H1 (cell line): ENCODE results near the gene BRD4. TPM values are rescaled to one million over a fixed set of nuclear protein-coding genes. Genes with fewer than 3 reads are reported as not detected.
A peak's percentile ranks its signal among the peaks of the same experiment; 100 is the strongest.

Experiments
- CTCF ChIA-PET: fragments of 300-600 bp; sonication (Branson Sonifier 250); formaldehyde crosslinking; loops from one replicate; lab custom pipeline; 2021; ENCODE audit not compliant: partially characterized antibody; lab: Charles Lee
- POLR2A ChIA-PET: fragments of 300-600 bp; sonication (Branson Sonifier 250); formaldehyde crosslinking; loops from one replicate; lab custom pipeline; 2021; ENCODE audit warnings: inconsistent platforms; ENCODE audit not compliant: partially characterized antibody; lab: Charles Lee
- DNase-seq, 2 experiments: peaks; one replicate each; pipeline versions ENCODE4 v3.0.0 to v3.0.0-alpha.2; 2010 to 2022; ENCODE audit warnings: low spot score in 2 of 2, low read depth in 1 of 2, mixed read lengths in 1 of 2
- FAIRE-seq: peaks from 2 replicates; lab custom pipeline; 2011; peaks lifted over from hg19 to GRCh38; lab: Jason Lieb, UNC
- H2AFZ ChIP-seq: 2 replicates; pipeline ENCODE4 v1.8.1; 2012; ENCODE audit warnings: low read length, inconsistent platforms
- H2AK5ac ChIP-seq: 2 replicates; pipeline ENCODE4 v1.6.1; 2013; ENCODE audit warnings: low read depth, low read length
- H2BK120ac ChIP-seq: replicated peaks from 2 replicates; pipeline ENCODE3; 2013; ENCODE audit warnings: low read depth, low read length, inconsistent platforms
- H2BK12ac ChIP-seq: 2 replicates; pipeline ENCODE4 v1.6.1; 2013; ENCODE audit warnings: low read depth, low read length
- H2BK15ac ChIP-seq: 2 replicates; pipeline ENCODE4 v1.6.1; 2013; ENCODE audit warnings: low read length
- H2BK20ac ChIP-seq: 2 replicates; pipeline ENCODE4 v1.6.1; 2013; ENCODE audit warnings: low read length
- H2BK5ac ChIP-seq: 2 replicates; pipeline ENCODE4 v1.6.1; 2013; ENCODE audit warnings: low read depth, low read length
- H3K14ac ChIP-seq: 2 replicates; pipeline ENCODE4 v1.6.1; 2013; ENCODE audit warnings: inconsistent platforms; ENCODE audit not compliant: insufficient read length
- H3K18ac ChIP-seq: 2 replicates; pipeline ENCODE4 v1.6.1; 2013; ENCODE audit warnings: low read length; ENCODE audit errors: extremely low read depth
- H3K23ac ChIP-seq: 2 replicates; pipeline ENCODE4 v1.6.1; 2013; ENCODE audit warnings: inconsistent platforms; ENCODE audit not compliant: insufficient read length
- H3K23me2 ChIP-seq: 2 replicates; pipeline ENCODE4 v1.6.1; 2013; ENCODE audit warnings: low read depth, low read length
- H3K27ac ChIP-seq: 2 replicates; pipeline ENCODE4 v1.6.1; 2011; ENCODE audit warnings: low read depth, low read length, inconsistent platforms
- H3K27me3 ChIP-seq, 4 experiments: replicated peaks in 1 of 4; 1 replicate in 1 of 4; 2 replicates in 3 of 4; pipeline versions ENCODE4 v1.6.1 to v1.8.1; 2011 to 2013; ENCODE audit warnings: low read length in 3 of 4, mild to moderate bottlenecking in 3 of 4, inconsistent platforms in 2 of 4, mixed read lengths in 2 of 4, moderate library complexity in 1 of 4; ENCODE audit not compliant: control insufficient read depth in 3 of 4, insufficient read depth in 3 of 4; ENCODE audit errors: extremely low read depth in 1 of 4
- H3K36me3 ChIP-seq, 4 experiments: 2 replicates each; pipeline versions ENCODE4 v1.6.1 to v1.8.1; 2011 to 2013; ENCODE audit warnings: mild to moderate bottlenecking in 4 of 4, low read length in 3 of 4, moderate library complexity in 2 of 4, control low read depth in 1 of 4, inconsistent platforms in 1 of 4; ENCODE audit not compliant: insufficient read depth in 4 of 4, control insufficient read depth in 2 of 4
- H3K4ac ChIP-seq: replicated peaks from 2 replicates; pipeline ENCODE3; 2013; ENCODE audit warnings: low read length, low read depth, mixed read lengths, inconsistent platforms; ENCODE audit not compliant: insufficient read length
- H3K4me1 ChIP-seq, 4 experiments: replicated peaks in 1 of 4; 1 replicate in 1 of 4; 2 replicates in 3 of 4; pipeline versions ENCODE4 v1.6.1 to v1.8.1; 2011 to 2013; ENCODE audit warnings: low read length in 3 of 4, inconsistent platforms in 2 of 4, mixed read lengths in 1 of 4; ENCODE audit not compliant: insufficient read depth in 4 of 4, control insufficient read depth in 3 of 4
- H3K4me2 ChIP-seq, 2 experiments: 2 replicates each; pipeline versions ENCODE4 v1.6.1 to v1.8.1; 2011 to 2013; ENCODE audit warnings: low read depth in 2 of 2, low read length in 2 of 2, control low read depth in 1 of 2, inconsistent platforms in 1 of 2, mild to moderate bottlenecking in 1 of 2; ENCODE audit not compliant: insufficient read depth in 1 of 2
- H3K4me3 ChIP-seq, 4 experiments: fragments of 200-600, 300-600 bp in 1 of 4; sonication (generic), shearing (Covaris generic), sonication (Bioruptor Twin) in 1 of 4; 2 replicates each; pipeline versions ENCODE4 v1.5.1 to v1.8.1; 2011 to 2016; ENCODE audit warnings: low read length in 4 of 4, low read depth in 3 of 4, control low read depth in 2 of 4, inconsistent platforms in 2 of 4, mild to moderate bottlenecking in 2 of 4, mixed read lengths in 1 of 4, moderate library complexity in 1 of 4; ENCODE audit not compliant: insufficient read depth in 2 of 4; ENCODE audit errors: extremely low read depth in 1 of 4
- H3K56ac ChIP-seq: replicated peaks from 2 replicates; pipeline ENCODE3; 2013; ENCODE audit warnings: low read depth, mild to moderate bottlenecking, mixed read lengths, low read length, inconsistent platforms; ENCODE audit not compliant: insufficient read length
- H3K79me1 ChIP-seq: 2 replicates; pipeline ENCODE4 v1.6.1; 2013; ENCODE audit warnings: low read depth, low read length, control low read depth
- H3K79me2 ChIP-seq, 2 experiments: 2 replicates each; pipeline versions ENCODE4 v1.6.1 to v1.8.1; 2012 to 2013; ENCODE audit warnings: low read length in 2 of 2, mild to moderate bottlenecking in 2 of 2, inconsistent platforms in 1 of 2; ENCODE audit not compliant: insufficient read depth in 2 of 2, control insufficient read depth in 1 of 2
- H3K9ac ChIP-seq, 4 experiments: replicated peaks in 1 of 4; 1 replicate in 1 of 4; 2 replicates in 3 of 4; pipeline versions ENCODE4 v1.6.1 to v1.8.1; 2011 to 2013; ENCODE audit warnings: low read depth in 3 of 4, low read length in 3 of 4, control low read depth in 2 of 4, mild to moderate bottlenecking in 2 of 4, moderate library complexity in 2 of 4, inconsistent platforms in 1 of 4; ENCODE audit errors: extremely low read depth in 1 of 4
- H3K9me3 ChIP-seq, 2 experiments: 2 replicates each; pipeline versions ENCODE4 v1.6.1 to v1.8.1; 2012 to 2013; ENCODE audit warnings: mild to moderate bottlenecking in 2 of 2, moderate library complexity in 2 of 2, control low read depth in 1 of 2, inconsistent platforms in 1 of 2, low read depth in 1 of 2, low read length in 1 of 2, mixed read lengths in 1 of 2; ENCODE audit not compliant: insufficient read depth in 2 of 2
- H4K20me1 ChIP-seq, 2 experiments: replicated peaks in 1 of 2; 2 replicates each; pipeline versions ENCODE3 to v1.8.1; 2011 to 2013; ENCODE audit warnings: inconsistent platforms in 2 of 2, low read length in 2 of 2, mild to moderate bottlenecking in 1 of 2; ENCODE audit not compliant: insufficient read depth in 2 of 2, control insufficient read depth in 1 of 2
- H4K5ac ChIP-seq: 2 replicates; pipeline ENCODE4 v1.6.1; 2013; ENCODE audit warnings: low read length, low read depth, mixed read lengths, inconsistent platforms; ENCODE audit not compliant: insufficient read length
- H4K8ac ChIP-seq: 2 replicates; pipeline ENCODE4 v1.8.0; 2013; ENCODE audit warnings: mild to moderate bottlenecking, moderate library complexity, low read length, inconsistent platforms; ENCODE audit not compliant: insufficient read depth; ENCODE audit errors: extremely low read depth
- H4K91ac ChIP-seq: replicated peaks from 2 replicates; pipeline ENCODE3; 2013; ENCODE audit warnings: low read length, mixed read lengths, inconsistent platforms; ENCODE audit not compliant: insufficient read length
- KDM1A ChIP-seq: fragments of 200-600, 300-600 bp; sonication (generic); IDR thresholded peaks from 2 replicates; pipeline ENCODE4 v1.7.1; 2016; ENCODE audit warnings: mild to moderate bottlenecking, low read length, borderline replicate concordance
- POLR2AphosphoS5 ChIP-seq: IDR thresholded peaks from 2 replicates; pipeline ENCODE4 v1.6.1; 2011; ENCODE audit warnings: low read depth, low read length
- WGBS, 2 experiments: shearing (Covaris generic) in 1 of 2; methylation state at CpG; one replicate each; pipeline versions ENCODE4 v1.1.6 to v1.1.7; 2013 to 2015; ENCODE audit warnings: low lambda C conversion rate in 2 of 2, mixed read lengths in 2 of 2, inconsistent platforms in 1 of 2, low coverage in 1 of 2, missing lambda C conversion rate in 1 of 2; ENCODE audit not compliant: insufficient replicate concordance in 2 of 2, insufficient coverage in 1 of 2, insufficient read length in 1 of 2; ENCODE audit errors: extremely low coverage in 1 of 2, missing lambda C conversion rate in 1 of 2; 5-methylcytosine and 5-hydroxymethylcytosine counted together
- polyA plus RNA-seq, 7 experiments: library from polyadenylated mRNA; depleted of rRNA in 3 of 7; stranded (reverse) in 5 of 7; unstranded in 2 of 7; fragments of >200 nt in 5 of 7; fragments of 200-250 nt in 2 of 7; gene quantifications; 1 replicate in 5 of 7; 2 replicates in 1 of 7; 4 replicates in 1 of 7; pipeline versions ENCODE4 v1.2.1 to v1.2.3, GENCODE V29; 2011 to 2013; ENCODE audit warnings: missing spikeins in 2 of 7, mixed read lengths in 2 of 7
- total RNA-seq: library from RNA; stranded (reverse); fragmentation: NEBNext Ultra II Directional; extraction: Animal tissue kit (Norgen Biotek cat#: 25700); gene quantifications from 2 replicates; pipeline ENCODE4 v1.2.1, GENCODE V29; 2021

The BRD4 gene
- total and polyA plus RNA-seq, 2 of the 8 experiments (the other 6 are each of a cell fraction or from before 2014, with no cell fraction given) = 14.1 to 146 TPM

GRCh38 chr19:15280048-15280725 is 52.2 kb downstream of the BRD4 start:
- Histone ChIP-seq H4K8ac (no peak overlapping the region; the same call in 1 of the 2 replicates), H3K4me2 (peak overlapping the region in 1 of 2 experiments; percentile 13; a peak in 1 of 4 replicates), H2BK5ac (no peak overlapping the region), H2BK120ac (no peak overlapping the region), H3K36me3 (0 out of 8 replicates have a peak, but pooled peaks cover 0 to 2% (median 0%) of the 10 kb centered on the region in 4 experiments), H2BK15ac (no peak overlapping the region), H3K9me3 (no peaks in the 10 kb centered on the region), H3K56ac (no peak overlapping the region), H3K79me2 (peaks cover 71 to 100% of the 10 kb centered on the region in 2 experiments), H3K23ac (no peak overlapping the region), H2AFZ (no peak overlapping the region), H3K4ac (no peak overlapping the region), H3K4me1 (peaks cover 4 to 11% (median 10%) of the 10 kb centered on the region in 4 experiments), H2BK20ac (no peak overlapping the region), H3K79me1 (peaks cover 25% of the 10 kb centered on the region), H3K27me3 (no peaks in the 10 kb centered on the region), H3K18ac (no peak overlapping the region), H3K9ac (no peak overlapping the region; a peak in 1 of 7 replicates), H2BK12ac (no peak overlapping the region), H3K14ac (no peak overlapping the region), H2AK5ac (no peak overlapping the region), H3K27ac (no peak overlapping the region), H4K91ac (no peak overlapping the region), H4K5ac (no peak overlapping the region), H3K23me2 (no peaks in the 10 kb centered on the region), H4K20me1 (peaks cover 61 to 66% of the 10 kb centered on the region in 2 experiments), H3K4me3 (no peak overlapping the region)
- CTCF ChIA-PET = interaction anchor here (0.7 to 2.6 kb wide), 8 partner anchors 8 to 52 kb away, joined by 3 to 19 read pairs (median 4); partner anchors contain the start of gene BRD4
- FAIRE-seq (no peak), DNase-seq (no peak)
- WGBS, 2 experiments = 89% methylated on average over 6 of the region's 6 CpGs; no CpG with 5 or more reads in 1 of the 2 experiments
- TF ChIP-seq POLR2AphosphoS5 = peak; percentile 18; the same call in 1 of the 2 replicates
- no peak for TF ChIP-seq KDM1A
- POLR2A ChIA-PET = interaction anchor here (0.9 to 2.6 kb wide), 6 partner anchors 8 to 70 kb away, joined by 3 to 9 read pairs (median 3); no protein-coding TSS in a partner anchor
